AG04449 (cell line): ENCODE data around the gene SGMS2.

ENCODE experiments used
- CTCF ChIA-PET: fragments of 350-600 bp; formaldehyde crosslinking; extraction: SDS; loops from one replicate; lab custom pipeline; 2021; ENCODE audit warnings: antibody characterized with exemption; lab: Yijun Ruan, JAX
- POLR2A ChIA-PET: fragments of 400-600, 350-600 bp; formaldehyde crosslinking; extraction: SDS; loops from one replicate; lab custom pipeline; 2020; ENCODE audit warnings: antibody characterized with exemption, inconsistent platforms; lab: Yijun Ruan, JAX
- DNase-seq: peaks from one replicate; pipeline ENCODE4 v3.0.0-alpha.2; 2010; ENCODE audit warnings: low read depth, low spot score
- H3K4me3 ChIP-seq: 2 replicates; pipeline ENCODE4 v1.5.1; 2011; ENCODE audit warnings: low read depth, mild to moderate bottlenecking, control low read depth, low read length
- CTCF ChIP-seq: IDR thresholded peaks from one replicate; pipeline ENCODE4 v1.5.1; 2011; ENCODE audit warnings: mild to moderate bottlenecking, moderate library complexity, low read length, control low read depth, inconsistent platforms; ENCODE audit not compliant: insufficient read depth; ENCODE audit errors: missing control alignments

SGMS2 gene

DNA sequence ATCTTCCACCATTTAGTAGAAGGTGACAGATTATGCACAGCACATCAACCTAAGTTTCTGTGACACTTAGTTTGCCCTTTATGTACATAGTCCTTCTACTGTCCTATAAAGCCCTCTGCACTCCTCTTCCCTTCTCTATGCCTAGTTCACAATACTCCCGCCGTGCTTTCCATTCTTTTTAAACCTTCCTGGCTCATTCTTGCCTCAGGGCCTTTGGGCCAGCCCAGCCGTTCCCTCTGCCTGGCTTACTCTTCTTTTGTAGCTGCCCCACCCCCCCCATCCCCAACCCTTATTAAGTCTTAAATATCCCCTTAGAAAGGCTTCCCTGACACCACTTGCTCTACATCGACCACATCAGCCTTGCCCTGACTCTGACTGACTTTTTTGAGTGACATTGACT lies 33.0 kb downstream of the SGMS2 start:
- DNase-seq: no peak
- POLR2A ChIA-PET: no interaction called here
- no peak overlapping the region for H3K4me3 ChIP-seq
- TF ChIP-seq CTCF: no peak
- CTCF ChIA-PET: no interaction called here

- no peak overlapping the region for H3K4me3 ChIP-seq
- DNase-seq: no peak
- POLR2A ChIA-PET: no interaction called here
- CTCF ChIA-PET: no interaction called here
- no peak for TF ChIP-seq CTCF
These were observed 33.5 kb downstream of the SGMS2 start for GRCh38 chr4:107858158-107858742.

- DNase-seq: no peak
- TF ChIP-seq CTCF: no peak
- no peak overlapping the region for H3K4me3 ChIP-seq
- POLR2A ChIA-PET: interaction anchor here (1.1 kb wide), 1 partner anchor 9 kb away, joined by 3 read pairs; no protein-coding TSS in a partner anchor
- CTCF ChIA-PET: interaction anchor here (1.1 to 1.4 kb wide), 2 partner anchors 15 to 105 kb away, joined by 3 to 6 read pairs; no protein-coding TSS in a partner anchor
These were observed 37.9 kb downstream of the SGMS2 start for GRCh38 chr4:107862658-107863057.

DNA sequence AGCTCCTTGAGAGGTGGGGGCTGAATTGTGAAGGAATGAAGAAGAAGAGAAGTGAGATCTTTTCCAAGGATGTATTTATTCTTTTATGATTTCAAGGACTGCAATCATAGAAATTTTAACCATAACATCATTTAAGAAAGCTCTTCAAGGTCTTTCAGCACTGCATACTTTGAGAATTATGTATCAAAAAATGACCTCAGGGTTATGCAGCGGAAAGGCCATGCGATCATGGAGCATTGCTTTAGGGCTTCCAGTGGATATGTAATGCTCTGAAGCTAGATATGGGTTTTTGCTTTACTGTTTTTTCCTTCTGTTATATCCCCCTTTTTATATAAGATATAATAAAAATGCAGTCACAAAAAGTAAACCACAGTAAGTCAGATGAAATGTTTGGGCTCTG lies 38.7 kb downstream of the SGMS2 start:
- POLR2A ChIA-PET: interaction anchor here (1.1 kb wide), 1 partner anchor 10 kb away, joined by 3 read pairs; no protein-coding TSS in a partner anchor
- no peak for TF ChIP-seq CTCF
- CTCF ChIA-PET: interaction anchor here (1.1 to 1.4 kb wide), 2 partner anchors 15 to 105 kb away, joined by 3 to 6 read pairs; no protein-coding TSS in a partner anchor
- H3K4me3 ChIP-seq: no peak overlapping the region
- no peak for DNase-seq

GRCh38 chr4:107863850-107864371 lies 39.2 kb downstream of the SGMS2 start:
- TF ChIP-seq CTCF: no peak
- no peak for DNase-seq
- ChIA-PET POLR2A (interaction anchor here (1.1 kb wide), 1 partner anchor 10 kb away, joined by 3 read pairs; no protein-coding TSS in a partner anchor), CTCF (interaction anchor here (1.1 to 1.4 kb wide), 2 partner anchors 16 to 106 kb away, joined by 3 to 6 read pairs; no protein-coding TSS in a partner anchor)
- H3K4me3 ChIP-seq: no peak overlapping the region

- CTCF ChIA-PET: interaction anchor here (1.5 kb wide), 1 partner anchor 46 kb away, joined by 4 read pairs; no protein-coding TSS in a partner anchor
- POLR2A ChIA-PET: no interaction called here
- TF ChIP-seq CTCF: no peak
These were observed 42.0 kb downstream of the SGMS2 start for GRCh38 chr4:107866726-107867125.

More at GRCh38 chr4:107866726-107867125, 42.0 kb downstream of the SGMS2 start:
- H3K4me3 ChIP-seq: no peak overlapping the region
- no peak for DNase-seq
